ENCODE measurements around the gene DUSP7. TPM values are rescaled to one million over a fixed set of nuclear protein-coding genes. Genes with fewer than 3 reads are reported as not detected.

The DUSP7 gene
- polyA plus RNA-seq, 4 donors: 14.3 to 20.1 (median 17.8) TPM

DNA sequence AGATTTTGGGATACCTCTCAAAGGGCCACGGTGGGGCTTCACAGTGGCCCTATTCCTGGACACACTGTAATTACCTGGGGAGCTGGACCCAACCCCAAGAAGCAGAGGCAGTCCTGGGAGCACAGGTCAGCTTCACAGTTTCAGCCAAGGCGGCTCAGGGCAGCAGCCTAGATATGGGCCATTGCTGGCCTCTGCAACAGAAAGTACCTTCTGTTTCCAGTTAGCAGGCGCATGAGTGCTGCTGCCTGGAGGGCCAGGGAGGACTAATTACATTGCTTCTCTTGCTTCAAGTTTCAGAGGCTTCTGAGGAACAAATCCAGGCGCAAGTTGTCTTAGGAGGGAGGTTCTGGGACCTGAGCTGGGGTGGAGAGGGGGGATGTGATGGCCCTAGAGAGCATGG lies 13.5 kb upstream of the DUSP7 start:
- no peak for DNase-seq (ENCODE audit: low read depth in 4 of 4, low spot score in 3 of 4)

DNA sequence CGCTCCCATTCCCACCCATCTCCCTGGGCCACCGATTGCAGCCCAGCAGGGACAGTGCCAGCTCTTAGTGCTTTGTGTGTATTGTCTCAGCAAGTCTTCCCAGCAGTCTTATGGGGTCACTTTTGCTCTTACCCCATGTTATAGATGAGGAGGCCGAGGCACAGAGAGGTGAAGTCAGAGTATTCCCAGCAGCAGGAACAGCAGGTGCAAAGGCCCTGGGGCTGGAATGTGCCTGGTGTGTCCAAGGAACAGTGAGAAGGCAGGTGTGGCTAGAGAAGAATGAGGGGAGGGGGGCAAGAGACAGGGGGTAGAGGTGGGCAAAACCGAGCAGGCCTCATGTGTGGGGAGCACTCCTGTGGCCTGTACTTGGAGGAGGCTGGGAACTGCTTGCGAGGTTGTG lies 12.8 kb upstream of the DUSP7 start:
- DNase-seq (ENCODE audit: low read depth in 4 of 4, low spot score in 3 of 4): no peak

- DNase-seq (ENCODE audit: low read depth in 4 of 4, low spot score in 3 of 4): no peak
Measured at GRCh38 chr3:52068730-52069129, 12.4 kb upstream of the DUSP7 start.

DNA sequence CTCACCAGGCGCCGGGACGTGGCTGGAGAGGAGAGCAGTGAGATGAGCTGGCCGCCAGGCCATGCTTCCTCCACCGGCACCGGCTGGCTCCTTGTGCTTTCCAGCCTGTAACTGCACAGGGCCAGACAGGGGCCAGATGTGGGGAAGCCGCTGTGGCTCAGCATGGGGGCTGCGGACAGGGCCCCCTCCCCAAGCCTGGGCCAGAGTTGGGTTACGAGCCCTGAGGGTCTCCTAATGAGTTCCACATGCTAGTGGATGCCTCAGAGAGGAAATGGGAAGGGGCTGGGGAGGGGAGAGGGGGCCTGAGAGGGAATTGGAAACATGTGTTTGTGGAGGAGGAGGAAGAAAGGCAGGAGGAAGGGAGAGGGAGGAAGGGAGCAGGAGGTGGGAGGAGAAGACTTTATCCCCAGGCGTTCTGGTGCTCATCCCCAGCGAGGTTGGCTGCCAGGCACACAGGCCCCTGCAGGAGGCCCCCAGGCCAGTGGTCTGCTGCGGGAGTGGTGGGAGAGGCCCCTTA lies 11.7 kb upstream of the DUSP7 start:
- peak in 3 of 4 donors; percentile 66 to 72 (median 71) for DNase-seq (ENCODE audit: low read depth in 4 of 4, low spot score in 3 of 4)

DNA sequence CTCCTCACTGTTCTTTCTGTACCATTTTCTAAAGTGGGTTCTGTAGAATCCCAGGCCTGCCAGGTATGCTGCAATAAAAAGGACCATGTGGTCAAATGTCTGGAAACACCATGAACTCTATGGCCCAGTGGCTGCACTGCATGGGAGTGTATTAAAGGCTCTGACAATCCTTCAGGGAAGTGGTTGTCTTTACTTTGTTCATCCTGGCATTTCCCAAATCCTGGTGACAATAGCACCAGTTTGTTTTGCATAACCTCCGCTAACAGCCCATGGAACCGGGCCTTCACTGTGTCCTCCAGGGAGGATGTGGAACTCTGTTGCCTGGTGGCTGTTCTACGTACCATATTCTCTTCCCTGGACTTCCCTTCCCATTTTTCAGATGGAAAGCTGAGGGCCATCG lies 11.2 kb upstream of the DUSP7 start:
- no peak for DNase-seq (ENCODE audit: low read depth in 4 of 4, low spot score in 3 of 4)

- no peak for DNase-seq (ENCODE audit: low read depth in 4 of 4, low spot score in 3 of 4)
Measured at GRCh38 chr3:52067046-52067445, 10.7 kb upstream of the DUSP7 start.

GRCh38 chr3:52065264-52065756 lies 8.9 kb upstream of the DUSP7 start:
- DNase-seq (ENCODE audit: low read depth in 4 of 4, low spot score in 3 of 4): no peak

GRCh38 chr3:52064561-52064960 lies 8.2 kb upstream of the DUSP7 start:
- no peak for DNase-seq (ENCODE audit: low read depth in 4 of 4, low spot score in 3 of 4)

DNA sequence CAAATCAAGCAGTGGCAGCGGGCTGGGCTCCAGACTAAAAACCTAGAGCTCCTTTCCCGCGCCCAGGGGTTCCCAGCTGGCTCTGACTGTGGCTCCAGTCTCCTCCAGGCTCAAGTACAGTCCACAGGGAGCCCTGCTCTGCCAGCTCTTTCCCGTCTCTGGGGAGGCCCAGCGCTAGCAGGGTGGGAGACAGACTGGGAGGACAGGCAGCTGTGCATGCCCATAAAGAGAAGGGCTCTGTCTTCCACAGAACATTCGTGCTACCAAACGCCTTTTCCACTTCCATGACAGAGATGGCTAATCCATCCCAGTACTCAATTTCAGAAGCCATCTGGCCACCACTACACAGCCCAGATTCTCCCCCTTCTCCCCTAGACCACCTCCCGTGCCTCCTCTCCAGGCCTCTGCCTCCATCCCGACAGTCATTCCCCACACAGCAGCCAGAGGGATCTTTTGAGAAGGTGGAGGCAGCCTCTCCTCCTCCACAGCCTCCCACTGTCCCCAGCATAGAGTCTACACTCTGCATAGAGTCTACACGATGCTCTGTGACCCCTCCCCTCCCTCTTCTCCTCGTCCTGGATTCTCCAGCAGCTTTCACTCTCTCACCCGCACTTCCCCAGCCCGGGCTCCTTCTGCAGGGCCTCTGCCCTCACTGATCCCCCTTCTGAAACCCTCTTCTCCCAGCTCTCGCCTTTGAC lies 6.8 kb upstream of the DUSP7 start:
- no peak for DNase-seq (ENCODE audit: low read depth in 4 of 4, low spot score in 3 of 4)

- DNase-seq (ENCODE audit: low read depth in 4 of 4, low spot score in 3 of 4): no peak
Measured at GRCh38 chr3:52062505-52062904, 6.1 kb upstream of the DUSP7 start.

DNA sequence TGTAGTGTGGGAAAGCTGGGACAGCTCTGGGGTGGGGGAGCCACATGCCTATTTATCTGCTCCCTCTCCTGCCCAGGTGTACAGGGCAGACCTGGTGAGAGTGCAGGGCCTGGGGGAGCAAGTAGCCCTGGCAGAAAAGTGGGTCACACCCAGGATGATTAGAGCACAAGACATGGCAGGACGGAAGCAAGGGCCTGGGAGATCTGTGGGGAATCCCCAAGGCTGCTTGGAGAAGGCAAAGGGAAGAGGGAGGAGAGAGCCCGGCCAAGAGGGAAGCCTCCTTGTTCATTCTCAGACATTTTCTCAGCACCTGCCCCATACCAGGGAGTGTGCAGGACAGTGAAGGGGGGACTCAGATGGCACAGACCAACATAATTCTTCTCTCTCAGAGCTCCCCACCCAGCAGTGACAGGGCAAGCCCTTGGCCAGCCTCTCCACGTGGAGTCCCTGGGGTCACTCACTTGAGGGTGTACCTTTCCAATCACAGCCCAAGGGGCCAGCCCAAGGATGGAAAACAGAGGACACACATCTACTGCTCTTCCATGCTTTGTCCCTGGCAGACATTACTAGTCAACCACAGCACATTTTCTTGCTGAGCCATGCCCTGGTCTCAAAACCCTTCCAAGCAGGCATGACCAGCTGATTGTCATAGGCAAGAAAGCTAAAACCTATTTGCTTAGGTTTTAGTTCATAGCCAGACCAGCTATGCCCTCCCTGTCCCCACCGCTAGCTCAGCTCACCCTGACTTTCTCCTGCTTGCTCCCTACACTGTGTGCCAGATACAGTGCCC lies 4.9 kb upstream of the DUSP7 start:
- no peak for DNase-seq (ENCODE audit: low read depth in 4 of 4, low spot score in 3 of 4)

DNA sequence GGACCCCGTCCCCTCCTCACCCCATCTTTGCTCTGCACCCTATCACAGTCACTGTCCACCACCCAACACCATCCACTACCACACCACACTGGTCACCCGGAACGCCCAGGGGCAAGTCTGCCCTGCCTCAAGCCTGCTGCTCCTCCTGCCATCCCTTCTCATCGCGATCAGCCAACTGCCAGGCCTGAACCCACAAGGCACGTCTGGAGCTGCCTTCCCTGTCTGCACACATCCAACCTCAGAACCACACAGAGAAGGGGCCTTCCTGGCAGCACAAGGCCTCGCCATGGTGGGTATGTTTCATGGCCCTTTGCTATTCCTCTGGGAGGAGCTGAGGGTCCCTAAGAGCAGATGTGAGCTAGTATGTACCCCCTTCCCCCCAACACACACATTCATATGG lies 3.4 kb upstream of the DUSP7 start:
- no peak for DNase-seq (ENCODE audit: low read depth in 4 of 4, low spot score in 3 of 4)

DNA sequence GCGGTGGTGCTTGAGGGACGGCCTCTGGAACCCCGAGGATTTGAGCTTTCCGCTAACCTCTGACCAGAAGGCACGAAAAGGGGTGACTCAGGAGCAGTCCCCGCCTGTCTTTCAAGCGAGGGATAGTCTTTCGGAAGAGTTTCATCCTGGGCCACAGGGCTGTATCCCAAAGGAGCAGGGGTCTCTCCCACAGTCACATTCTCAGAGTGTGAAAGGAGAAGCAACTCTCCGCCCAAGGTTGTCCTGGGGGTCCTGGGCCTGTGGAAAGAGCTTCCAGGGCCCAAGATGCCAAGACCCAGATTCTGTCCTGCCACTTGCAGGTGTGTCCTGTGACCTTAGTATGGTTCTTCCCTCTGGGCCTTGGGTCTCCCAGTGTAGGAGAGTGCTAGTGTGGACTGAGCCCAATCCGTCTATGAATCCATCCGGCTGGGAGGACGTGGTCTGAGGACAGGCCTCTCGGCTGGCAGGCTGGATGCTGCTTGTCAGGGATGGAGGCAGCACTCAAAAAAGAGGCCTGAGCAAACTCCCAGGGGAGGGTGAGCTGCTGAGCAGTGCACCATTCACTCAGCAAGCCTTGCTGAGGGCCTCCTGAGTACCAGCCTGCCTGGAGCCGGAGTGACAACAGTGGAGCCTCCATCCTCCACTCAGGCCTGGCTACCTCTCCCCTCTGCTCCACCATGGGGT lies 1.6 kb upstream of the DUSP7 start:
- DNase-seq (ENCODE audit: low read depth in 4 of 4, low spot score in 3 of 4): no peak

DNA sequence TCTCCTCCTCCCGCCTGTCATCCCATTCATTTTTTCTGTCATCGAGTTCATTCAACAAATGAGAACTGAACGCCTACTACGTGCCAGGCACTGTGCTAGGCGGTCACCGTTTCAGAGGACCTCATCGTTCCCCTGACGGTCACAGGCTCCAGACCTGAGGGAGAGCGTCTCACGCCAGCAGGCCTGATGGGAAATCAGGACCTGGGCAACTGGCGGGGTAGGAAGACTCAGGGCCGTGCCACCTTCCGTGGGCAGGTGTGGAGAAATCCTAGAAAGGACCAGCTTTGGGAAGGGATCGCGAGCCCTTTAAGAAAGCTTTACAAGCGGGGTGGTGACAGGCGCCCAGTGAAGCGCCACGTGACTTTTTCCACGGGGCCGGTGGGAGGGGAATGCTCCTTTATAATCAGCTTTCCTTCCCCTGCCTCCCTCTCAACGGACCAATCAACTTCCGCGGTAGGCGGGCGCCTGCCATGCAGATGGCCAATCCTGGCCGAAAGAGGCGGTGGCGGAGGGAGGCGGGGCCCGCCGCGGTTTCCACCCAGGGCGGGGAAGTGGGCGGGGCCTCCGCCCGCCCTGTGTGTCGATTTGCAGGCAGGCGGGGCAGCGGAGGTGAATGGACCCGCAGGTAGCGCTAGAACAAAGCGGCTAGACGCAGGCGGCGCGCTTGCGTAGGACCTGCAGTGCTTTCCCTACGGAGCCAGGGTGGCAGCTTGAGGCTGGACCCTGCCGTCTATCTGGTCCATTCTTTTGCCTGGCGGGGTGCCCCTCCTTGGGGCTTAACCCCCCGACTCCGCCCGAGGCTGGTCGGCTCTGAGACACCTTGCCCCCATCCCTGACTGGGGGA lies 819 bp upstream of the DUSP7 start:
- DNase-seq (ENCODE audit: low read depth in 4 of 4, low spot score in 3 of 4): peak; percentile 96 to 99 (median 98)

DNA sequence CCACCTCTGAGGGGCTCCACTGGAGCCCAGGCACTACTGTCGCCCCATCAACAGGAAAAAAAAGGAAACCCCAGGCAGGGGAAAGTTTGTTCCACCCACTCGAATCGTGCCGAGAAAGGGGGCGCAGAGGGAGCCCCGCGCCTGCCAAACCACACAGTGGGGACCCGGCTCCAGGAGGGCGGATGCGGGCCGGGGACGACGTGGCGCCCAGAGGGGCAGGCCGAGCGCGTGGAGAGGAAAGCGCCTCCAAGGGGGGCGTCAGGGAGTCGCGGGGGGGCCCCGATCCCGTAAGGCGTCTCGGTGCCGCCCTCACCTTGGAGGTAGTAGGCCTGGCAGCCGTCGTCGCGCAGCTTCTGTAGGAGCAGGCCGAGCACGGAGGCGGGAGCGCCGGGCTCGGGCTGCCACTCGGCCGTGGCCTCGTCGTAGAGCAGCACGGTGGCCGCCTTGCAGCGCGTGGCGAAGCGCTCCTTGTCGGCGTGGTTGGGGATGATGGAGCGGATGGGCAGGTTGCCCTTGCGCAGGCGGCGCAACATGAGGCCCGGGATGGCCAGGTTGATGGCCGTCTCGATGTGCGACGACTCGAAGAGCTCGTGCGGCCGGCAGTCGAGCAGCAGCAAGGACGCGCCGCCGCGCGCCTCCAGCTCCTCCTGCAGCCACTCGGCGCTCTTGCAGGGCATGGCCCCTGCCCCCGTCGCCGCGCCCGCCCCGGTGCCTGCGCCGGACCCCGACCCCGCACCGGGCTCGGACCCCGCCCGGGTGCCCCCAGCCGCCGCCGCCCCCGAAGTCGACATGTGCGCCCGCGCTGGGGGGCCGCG lies 627 bp downstream of the DUSP7 start:
- no peak for DNase-seq (ENCODE audit: low read depth in 4 of 4, low spot score in 3 of 4)

GRCh38 chr3:52054661-52055511 lies 1.5 kb downstream of the DUSP7 start:
- no peak for DNase-seq (ENCODE audit: low read depth in 4 of 4, low spot score in 3 of 4)

GRCh38 chr3:52053307-52054304 lies 2.8 kb downstream of the DUSP7 start:
- DNase-seq (ENCODE audit: low read depth in 4 of 4, low spot score in 3 of 4): no peak
